Psoas muscle (tissue), 8 donors: Measurements from ENCODE around the gene KRTAP10-7. TPM values are rescaled to one million over a fixed set of nuclear protein-coding genes. Genes with fewer than 3 reads are reported as not detected.
"Not testable (repeated sequence)": the region's sequence is repeated elsewhere in the genome, so short reads cannot be mapped to it uniquely, and the experiment has no call there.

Experiments used
- ATAC-seq, 4 donors: fragments of 200-7000 bp; cut with Tn5 transposase; one replicate each; pipeline ENCODE4 v1.9.1; 2020; ENCODE audit warnings: moderate library complexity in 3 of 4, mild to moderate bottlenecking in 2 of 4
- DNase-seq, 2 donors: peaks; one replicate each; pipeline ENCODE4 v3.0.0-alpha.2; 2020
- H3K27ac ChIP-seq: fragments of 200-600 bp; one replicate; pipeline ENCODE4 v1.8.0; 2022
- H3K27me3 ChIP-seq, 3 donors: fragments of 200-600 bp in 1 of 3; one replicate each; pipeline versions ENCODE4 v1.6.1 to v1.8.0; 2013 to 2022; ENCODE audit warnings: low read length in 2 of 3, mild to moderate bottlenecking in 2 of 3, moderate library complexity in 1 of 3; ENCODE audit not compliant: insufficient read depth in 3 of 3
- H3K36me3 ChIP-seq, 2 donors: fragments of 200-600 bp in 1 of 2; one replicate each; pipeline versions ENCODE4 v1.6.1 to v1.8.0; 2013 to 2022; ENCODE audit warnings: low read depth in 1 of 2, mild to moderate bottlenecking in 1 of 2, moderate library complexity in 1 of 2; ENCODE audit not compliant: insufficient read depth in 1 of 2
- H3K4me1 ChIP-seq: fragments of 200-600 bp; one replicate; pipeline ENCODE4 v1.8.0; 2022
- H3K4me3 ChIP-seq: fragments of 200-600 bp; one replicate; pipeline ENCODE4 v1.8.0; 2022; ENCODE audit warnings: mild to moderate bottlenecking
- H3K9me3 ChIP-seq: fragments of 200-600 bp; one replicate; pipeline ENCODE4 v1.8.0; 2022
- CTCF ChIP-seq: fragments of 200-600 bp; IDR thresholded peaks from one replicate; pipeline ENCODE4 v1.8.0; 2022; ENCODE audit warnings: antibody characterized with exemption
- WGBS, 3 donors: extraction: QIAGEN DNeasy Blood & Tissue Kit; methylation state at CpG; one replicate each; pipeline versions ENCODE4 v1.1.6 to v1.1.7; 2013; 5-methylcytosine and 5-hydroxymethylcytosine counted together
- intact Hi-C, 2 donors: fragments of 100-400 bp; cut with DNase I; formaldehyde crosslinking; loops; one replicate each; pipeline versions ENCODE4 v1.11.0 to v1.14.2; 2022
- polyA plus RNA-seq, 3 donors: library from polyadenylated mRNA; stranded (reverse); fragments of 200-250 nt; gene quantifications; one replicate each; pipeline ENCODE4 v1.2.3, GENCODE V29; 2013
- total RNA-seq, 4 donors: library from RNA; stranded (reverse); fragmentation: NEBNext Ultra II Directional in 2 of 4; extraction: Animal tissue kit (Norgen Biotek cat#: 25700) in 2 of 4; gene quantifications; one replicate each; pipeline versions ENCODE4 v1.2.1 to v1.2.4, GENCODE V29; 2021 to 2023
- donor health status: healthy with polysubstance abuse.
- donor health status: DM: no; HTN: no; CAD: no; lungs with moderate emphysema.
- donor health status: Bipolar disorder and iron deficiency.
- donor health status: healthy.
- donor health status: DM: yes; HTN: yes; CAD: no.
- donor health status: DM: no; HTN: no; CAD: no.
- donor health status: DM: no; HTN: no; CAD: no.
- donor health status: DM: yes; HTN: yes; CAD: no.

The KRTAP10-7 gene
- total and polyA plus RNA-seq, 7 donors: not detected

- 78 to 97% (median 83%) methylated on average over 1 of the region's 1 CpG for WGBS, 3 donors
- peaks cover 0 to 24% (median 4%) of the 10 kb centered on the region in 3 donors for H3K27me3 ChIP-seq
- intact Hi-C loops: no loop called here
- ATAC-seq (no peak), DNase-seq (no peak)
- no peak overlapping the region for H3K4me3 ChIP-seq
- H3K27ac ChIP-seq: no peak overlapping the region
- H3K9me3 ChIP-seq: peaks cover 6% of the 10 kb centered on the region
- no peaks in the 10 kb centered on the region for H3K36me3 ChIP-seq
- TF ChIP-seq CTCF: no peak
- H3K4me1 ChIP-seq: no peaks in the 10 kb centered on the region
Measured at GRCh38 chr21:44632067-44632466, 31.7 kb downstream of the KRTAP10-7 start.

GRCh38 chr21:44636209-44637017, 36.0 kb downstream of the KRTAP10-7 start:
- no peak for ATAC-seq
- no peaks in the 10 kb centered on the region for H3K4me1 ChIP-seq
- no peak for DNase-seq
- TF ChIP-seq CTCF: no peak
- H3K9me3 ChIP-seq: peaks cover 6% of the 10 kb centered on the region
- intact Hi-C loops: no loop called here
- H3K36me3 ChIP-seq: no peaks in the 10 kb centered on the region
- H3K4me3 ChIP-seq: no peak overlapping the region
- 75 to 76% (median 75%) methylated on average over 15 of the region's 15 CpGs for WGBS, 3 donors
- H3K27ac ChIP-seq: no peak overlapping the region
- peaks cover 0 to 33% (median 14%) of the 10 kb centered on the region in 3 donors for H3K27me3 ChIP-seq

GRCh38 chr21:44637018-44637850, 36.8 kb downstream of the KRTAP10-7 start, which contains the start of gene KRTAP10-10:
Gene KRTAP10-10, plus strand, starts transcription at chr21:44637356. Its CDS starts 62 bp downstream, at chr21:44637418.
- Histone ChIP-seq H3K36me3 (no peaks in the 10 kb centered on the region), H3K27ac (no peak within 1 kb of the TSS), H3K4me3 (no peak within 1 kb of the TSS), H3K4me1 (no peaks in the 10 kb centered on the region), H3K9me3 (peaks cover 2% of the 10 kb centered on the region), H3K27me3 (peaks cover 0 to 33% (median 14%) of the 10 kb centered on the region in 3 donors)
- intact Hi-C loops: no loop called here
- ATAC-seq: no peak
- DNase-seq: no peak
- TF ChIP-seq CTCF: no peak
- WGBS, 3 donors: 24 to 38% (median 25%) methylated on average over 14 to 21 of the region's 21 CpGs

GRCh38 chr21:44637851-44638348, 37.5 kb downstream of the KRTAP10-7 start:
- DNase-seq, H3K4me1 ChIP-seq, H3K36me3 ChIP-seq, H3K27ac ChIP-seq, H3K4me3 ChIP-seq, ATAC-seq, H3K9me3 ChIP-seq, intact Hi-C loops: not testable (repeated sequence)
- 17 to 44% (median 25%) methylated on average over 6 to 12 of the region's 12 CpGs for WGBS, 3 donors
- peaks cover 0 to 33% (median 14%) of the 10 kb centered on the region in 3 donors for H3K27me3 ChIP-seq

- H3K4me1 ChIP-seq, ATAC-seq, intact Hi-C loops, H3K4me3 ChIP-seq, H3K36me3 ChIP-seq, H3K27ac ChIP-seq, H3K9me3 ChIP-seq, DNase-seq: not testable (repeated sequence)
- H3K27me3 ChIP-seq: peaks cover 0 to 31% (median 14%) of the 10 kb centered on the region in 3 donors
- WGBS, 3 donors: 71 to 91% (median 79%) methylated on average over 13 to 21 of the region's 21 CpGs
Measured at GRCh38 chr21:44638506-44639330, 38.3 kb downstream of the KRTAP10-7 start.
